NCI-H1694 treated with DMSO at 0.1 percent for 48 hours (cell line): Measurements from ENCODE around the gene CTSL.
"Not testable (repeated sequence)": the region's sequence is repeated elsewhere in the genome, so short reads cannot be mapped to it uniquely, and the experiment has no call there.

Experiments used
- DNase-seq: peaks from one replicate; lab custom pipeline; 2025; lab: John Stamatoyannopoulos, UW

The CTSL gene

DNA sequence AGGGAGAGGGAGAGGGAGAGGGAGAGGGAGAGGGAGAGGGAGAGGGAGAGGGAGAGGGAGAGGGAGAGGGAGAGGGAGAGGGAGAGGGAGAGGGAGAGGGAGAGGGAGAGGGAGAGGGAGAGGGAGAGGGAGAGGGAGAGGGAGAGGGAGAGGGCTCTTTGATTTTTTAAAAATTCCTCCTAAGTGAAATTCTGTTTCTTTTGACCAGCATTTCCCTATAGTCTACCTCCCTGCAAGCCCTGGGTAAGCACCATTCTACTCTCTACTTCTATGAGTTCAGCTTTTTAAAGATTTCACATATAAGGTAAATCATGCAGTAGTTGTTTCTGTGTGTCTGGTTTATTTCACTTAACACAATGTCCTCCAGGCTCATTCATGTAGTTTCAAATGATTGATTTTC lies 34.1 kb downstream of the CTSL start:
- not testable (repeated sequence) for DNase-seq

DNA sequence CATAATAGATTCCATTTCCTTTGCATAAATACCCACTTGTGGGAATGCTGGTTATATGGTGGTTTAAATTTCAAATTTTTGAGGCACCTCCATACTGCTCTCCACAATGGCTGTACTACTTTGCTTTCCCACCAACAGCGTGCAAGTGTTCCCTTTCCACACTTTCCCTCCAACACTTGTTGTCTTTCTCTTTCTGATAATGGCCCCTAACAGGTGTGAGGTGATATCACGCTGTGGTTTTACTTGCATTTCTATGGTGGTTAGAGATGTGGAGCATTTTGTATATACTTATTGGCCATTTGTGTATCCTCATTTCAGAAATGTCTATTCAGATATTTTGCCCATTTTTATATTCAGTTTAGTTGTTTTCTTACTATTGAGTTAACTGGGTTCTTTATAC lies 34.6 kb downstream of the CTSL start:
- no peak for DNase-seq

- DNase-seq = no peak
Observed at GRCh38 chr9:87763286-87763685, 37.4 kb downstream of the CTSL start.

DNA sequence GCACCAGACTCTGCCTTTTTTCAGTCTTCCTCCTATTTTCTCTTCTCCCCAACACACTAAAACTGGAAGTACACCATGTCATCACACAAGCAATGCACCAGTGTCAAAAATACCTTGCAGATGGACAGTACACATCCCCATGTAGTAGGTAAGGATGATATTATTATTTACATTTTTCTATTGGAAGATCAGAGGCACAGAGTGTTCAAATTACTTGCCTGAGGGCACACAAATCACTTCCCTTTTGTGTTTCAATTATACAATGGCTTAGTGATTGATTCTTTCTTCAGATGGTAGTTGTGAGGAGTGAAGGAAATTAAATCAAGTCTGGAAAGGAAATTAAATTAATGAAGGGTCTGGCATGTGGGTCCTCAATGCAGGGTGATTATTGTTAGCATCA lies 39.6 kb downstream of the CTSL start:
- no peak for DNase-seq

GRCh38 chr9:87766697-87767096 lies 40.8 kb downstream of the CTSL start:
- DNase-seq = no peak

GRCh38 chr9:87770616-87771315 lies 44.8 kb downstream of the CTSL start:
- no peak for DNase-seq

DNA sequence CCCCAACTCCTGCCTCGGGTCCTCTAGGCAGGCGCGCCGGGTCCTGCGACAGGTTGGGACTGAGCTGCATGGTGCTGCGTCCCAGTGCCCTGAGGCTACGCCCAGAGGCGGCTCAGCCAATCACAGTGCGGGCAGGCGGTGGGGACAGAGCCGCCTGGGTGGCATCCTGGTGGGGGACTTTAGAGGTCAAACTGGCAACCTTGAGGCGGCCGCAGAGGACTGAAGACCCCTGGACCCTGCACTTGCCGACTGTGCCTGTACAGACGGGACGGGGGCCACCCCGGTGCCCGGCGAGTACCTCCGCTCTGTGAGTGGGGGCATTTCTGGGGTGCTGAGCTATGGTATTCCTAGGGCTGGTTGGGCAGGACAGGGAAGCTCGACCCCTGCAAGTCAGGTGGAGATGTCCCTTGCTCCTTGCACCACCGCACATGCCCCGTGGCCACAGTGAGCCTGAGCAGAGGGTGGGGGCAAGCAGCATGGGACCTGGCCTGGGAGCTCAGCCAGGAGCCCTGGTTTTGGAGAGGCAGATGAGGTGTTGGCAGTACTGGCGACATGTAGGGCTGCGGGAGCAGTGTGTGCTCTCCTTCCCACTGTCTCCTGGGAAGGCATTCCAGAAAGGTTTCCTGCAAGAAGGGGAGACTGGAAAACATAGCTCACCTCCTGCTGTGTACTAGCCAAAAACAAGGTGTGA lies 45.5 kb downstream of the CTSL start:
- DNase-seq = no peak

DNA sequence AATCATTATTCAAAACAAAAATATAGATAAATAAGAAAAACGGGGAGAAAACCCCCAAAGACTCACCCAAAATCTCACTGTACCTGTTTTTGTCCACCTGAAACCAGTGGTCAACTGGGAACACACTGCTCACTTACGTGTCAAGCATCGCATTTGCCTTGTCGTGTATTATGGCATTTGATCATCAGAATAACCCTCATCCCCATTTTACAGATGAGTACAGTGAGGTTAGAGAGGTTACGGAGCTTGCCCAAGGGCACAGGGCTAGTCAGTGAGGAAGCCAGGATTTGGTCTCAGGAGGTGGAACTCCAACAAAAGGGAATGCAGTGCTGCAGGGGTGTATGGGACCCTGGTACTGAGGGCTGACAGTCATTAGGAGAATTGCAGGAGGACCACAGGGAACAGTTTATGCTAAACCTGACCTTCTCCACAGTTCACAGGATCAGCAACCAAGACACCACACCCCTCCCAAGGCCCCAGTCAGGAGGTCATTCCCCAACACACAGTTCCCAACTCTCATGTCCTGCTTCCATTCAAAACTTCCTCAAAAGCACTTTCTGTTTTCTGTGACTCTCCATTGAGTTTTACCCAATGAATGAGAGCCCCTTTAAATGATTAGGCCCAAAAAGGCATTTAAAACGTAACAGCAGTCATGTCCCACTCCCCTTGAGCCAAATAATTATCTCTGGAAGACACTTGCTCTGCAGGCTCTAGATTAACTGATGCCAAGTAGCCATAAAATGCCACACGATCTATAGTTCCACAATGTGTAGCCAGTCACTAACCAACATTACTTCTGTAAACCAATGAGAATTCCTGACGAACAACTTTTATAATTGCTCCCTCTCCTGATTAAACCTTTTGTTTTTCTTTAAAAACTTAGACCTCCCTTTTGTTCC lies 50.8 kb downstream of the CTSL start:
- DNase-seq = no peak

DNA sequence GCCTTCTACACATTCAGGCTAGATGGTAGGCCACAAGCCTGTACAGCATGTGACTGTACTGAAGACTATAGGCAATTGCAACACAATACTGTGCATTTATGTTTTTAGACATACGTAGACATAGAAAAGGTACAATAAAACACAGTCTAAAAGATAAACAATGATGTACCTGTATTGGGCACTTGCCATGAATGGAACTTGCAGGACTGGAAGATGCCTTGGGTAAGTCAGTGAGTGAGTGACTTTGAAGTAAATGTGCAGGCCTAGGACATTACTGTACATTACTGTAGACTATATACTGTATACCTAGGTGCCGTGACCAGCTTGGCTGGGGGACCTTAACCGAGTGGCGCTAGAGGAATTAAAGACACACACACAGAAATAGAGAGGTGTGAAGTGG lies 53.1 kb downstream of the CTSL start:
- no peak for DNase-seq
